Activated CD4-positive, alpha-beta T cell treated with anti-CD3 and anti-CD28 coated beads for 36 hours (primary cell): ENCODE results near the gene HOMER3. TPM values are rescaled to one million over a fixed set of nuclear protein-coding genes. Genes with fewer than 3 reads are reported as not detected.

Source experiments
- ATAC-seq: fragments of 200-7000 bp; cut with Tn5 transposase; one replicate; pipeline ENCODE4 v1.10.0; 2021; ENCODE audit warnings: mild to moderate bottlenecking, moderate library complexity
- CTCF ChIA-PET: fragments of 350-600 bp; sonication (Branson Sonifier 250); formaldehyde crosslinking; loops from one replicate; lab custom pipeline; 2021; ENCODE audit warnings: antibody characterized with exemption; lab: Charles Lee
- POLR2A ChIA-PET: fragments of 350-600 bp; sonication (Branson Sonifier 250); formaldehyde crosslinking; loops from one replicate; lab custom pipeline; 2021; ENCODE audit warnings: antibody characterized with exemption, inconsistent platforms; lab: Charles Lee
- DNase-seq: peaks from one replicate; pipeline ENCODE4 v3.0.0-alpha.2; 2020
- H3K27ac Mint-ChIP-seq: one replicate; pipeline ENCODE4 v1.8.0; 2021; ENCODE audit warnings: mixed read lengths
- H3K27me3 Mint-ChIP-seq: one replicate; pipeline ENCODE4 v1.8.0; 2021; ENCODE audit warnings: mixed read lengths
- H3K36me3 Mint-ChIP-seq: one replicate; pipeline ENCODE4 v1.8.0; 2021; ENCODE audit warnings: low read depth, mixed read lengths
- H3K4me1 Mint-ChIP-seq: one replicate; pipeline ENCODE4 v1.8.0; 2021; ENCODE audit warnings: mixed read lengths
- H3K4me3 Mint-ChIP-seq: one replicate; pipeline ENCODE4 v1.8.0; 2021; ENCODE audit warnings: mild to moderate bottlenecking, moderate library complexity, mixed read lengths
- H3K9me3 Mint-ChIP-seq: one replicate; pipeline ENCODE4 v1.8.0; 2021; ENCODE audit warnings: low read depth, mixed read lengths
- intact Hi-C, 2 experiments: fragments of 100-400 bp; cut with DNase I in 1 of 2; cut with micrococcal nuclease in 1 of 2; formaldehyde crosslinking; loops; one replicate each; pipeline versions ENCODE4 v1.14.2 to v1.15.1; 2022 to 2024; cut with DNase I, micrococcal nuclease
- total RNA-seq, 2 experiments: library from RNA; stranded (reverse); gene quantifications; one replicate each; pipeline ENCODE4 v1.2.3, GENCODE V29; 2021

The HOMER3 gene
- total RNA-seq, 2 experiments from 2014 or later, result 0.46 to 0.62 TPM

DNA sequence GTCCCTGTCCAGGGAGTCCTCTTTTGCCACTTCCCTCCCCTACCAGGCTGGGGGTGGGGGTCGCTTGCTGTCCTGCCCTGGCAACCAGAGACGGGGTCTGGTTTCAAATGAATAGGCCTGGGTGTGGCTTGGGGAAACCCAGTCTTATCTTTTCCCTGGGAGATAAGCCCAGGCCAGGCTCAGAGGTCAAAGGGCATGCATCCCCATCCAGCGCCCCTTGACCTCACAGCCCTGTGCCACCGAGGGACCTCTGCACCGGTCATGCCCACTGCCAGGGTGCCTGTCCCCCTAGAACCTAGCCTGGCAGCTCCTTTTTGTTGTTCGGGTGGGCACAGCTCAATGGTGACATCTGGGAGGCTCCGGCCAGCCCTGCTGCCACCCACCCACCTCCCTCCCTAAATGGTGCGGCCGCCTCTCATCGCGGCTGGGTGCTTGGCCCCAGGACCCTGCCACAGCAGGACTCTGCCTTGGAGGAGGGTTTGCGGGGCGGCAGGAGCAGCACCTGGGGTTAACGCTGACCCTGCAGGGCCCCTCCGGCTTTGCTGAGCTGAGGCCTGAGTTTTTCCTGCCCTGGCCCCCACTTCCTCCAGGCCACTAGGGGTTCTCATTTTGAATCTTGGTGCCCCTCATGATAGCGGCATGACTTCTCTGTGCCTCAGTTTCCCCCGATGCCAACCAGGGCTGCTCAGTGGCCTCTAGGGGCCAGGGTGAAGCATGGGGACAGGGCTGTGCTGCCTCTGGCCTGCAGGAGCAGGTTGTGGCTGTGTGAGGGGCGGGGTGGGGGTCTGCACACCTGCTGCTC lies 42.2 kb downstream of the HOMER3 start:
- ChIA-PET POLR2A (no interaction called here), CTCF (interaction anchor here (1.2 kb wide), 1 partner anchor 21 kb away, joined by 3 read pairs; the partner anchor contains the start of genes COPE and DDX49)
- Mint-ChIP-seq H3K9me3 (no peaks in the 10 kb centered on the region), H3K4me1 (peaks cover 4% of the 10 kb centered on the region), H3K36me3 (peaks cover 14% of the 10 kb centered on the region), H3K4me3 (no peak overlapping the region), H3K27ac (no peak overlapping the region), H3K27me3 (peaks cover 21% of the 10 kb centered on the region)
- intact Hi-C loops, result no loop called here
- no peak for ATAC-seq
- DNase-seq, result no peak

DNA sequence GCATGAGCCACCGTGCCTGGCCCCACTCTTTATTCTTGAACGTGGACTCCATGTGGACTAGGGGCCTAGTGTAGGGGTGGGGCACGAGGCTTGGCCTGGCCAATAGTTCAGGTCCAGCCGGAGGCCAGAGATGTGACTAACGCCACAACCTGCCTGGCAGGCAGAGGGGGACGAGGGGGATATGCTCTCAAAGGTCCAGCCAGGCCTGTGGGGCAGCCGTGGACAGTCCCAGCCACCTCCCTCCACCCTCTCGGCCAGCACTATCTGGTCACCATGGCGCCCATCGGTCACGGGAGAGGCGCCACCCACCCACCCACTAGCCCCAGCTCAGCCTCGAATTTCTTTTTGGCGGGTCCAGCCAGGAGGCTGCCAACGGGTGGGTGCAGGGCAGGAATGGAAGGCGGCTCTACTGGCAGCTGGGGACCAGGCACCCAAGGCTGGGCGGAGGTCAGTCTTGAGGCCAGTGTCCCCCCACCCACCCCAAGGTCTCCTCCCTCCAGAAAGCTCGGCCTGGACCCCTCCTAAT lies 42.9 kb downstream of the HOMER3 start:
- H3K4me3 Mint-ChIP-seq, result no peak overlapping the region
- ChIA-PET CTCF (interaction anchor here (1.2 kb wide), 1 partner anchor 21 kb away, joined by 3 read pairs; the partner anchor contains the start of genes COPE and DDX49), POLR2A (no interaction called here)
- peaks cover 11% of the 10 kb centered on the region for H3K36me3 Mint-ChIP-seq
- DNase-seq (no peak), ATAC-seq (no peak)
- no peaks in the 10 kb centered on the region for H3K9me3 Mint-ChIP-seq
- H3K27me3 Mint-ChIP-seq, result peaks cover 25% of the 10 kb centered on the region
- H3K4me1 Mint-ChIP-seq, result peaks cover 4% of the 10 kb centered on the region
- no peak overlapping the region for H3K27ac Mint-ChIP-seq
- intact Hi-C loops, result no loop called here

DNA sequence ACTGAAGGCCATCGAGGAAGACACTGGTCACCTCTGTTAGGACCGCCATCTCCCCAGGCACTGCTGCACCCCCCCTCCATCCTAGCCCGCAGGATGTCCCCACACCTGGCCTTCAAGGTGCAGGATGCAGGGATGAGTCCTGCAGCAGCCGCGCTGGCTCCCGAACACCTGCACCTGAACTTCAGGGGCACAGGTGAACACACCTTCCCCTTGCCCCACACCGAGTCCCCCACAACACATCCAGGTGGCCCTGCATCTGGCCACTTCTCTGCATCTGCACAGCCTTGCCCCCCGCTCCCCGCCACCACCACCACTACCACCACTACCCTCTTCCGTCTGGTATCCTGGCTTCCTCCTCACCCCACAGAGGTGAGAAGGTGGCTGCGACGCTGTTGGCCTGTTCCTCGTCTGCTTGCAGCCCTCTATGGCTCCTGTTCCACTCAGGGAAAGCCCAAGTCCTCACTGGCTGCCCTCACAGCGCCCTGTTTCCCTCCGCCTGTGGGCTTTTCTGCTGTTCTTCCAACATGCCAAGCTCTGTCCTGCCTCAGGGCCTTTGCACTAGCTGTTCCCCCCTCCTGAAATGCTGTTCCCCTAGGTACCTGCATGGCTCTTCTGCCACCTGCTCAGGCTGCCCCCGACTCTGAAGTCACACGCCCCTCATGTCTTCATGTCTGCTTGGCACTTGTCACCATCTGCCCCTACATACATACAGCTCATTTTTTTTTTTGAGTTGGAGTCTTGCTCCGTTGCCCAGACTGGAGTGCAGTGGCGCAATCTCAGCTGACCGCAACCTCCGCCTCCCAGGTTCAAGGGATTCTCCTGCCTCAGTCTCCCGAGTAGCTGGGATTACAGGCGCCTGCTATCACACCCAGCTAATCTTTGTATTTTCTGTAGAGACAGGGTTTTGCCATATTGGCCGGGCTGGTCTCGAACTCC lies 43.7 kb downstream of the HOMER3 start:
- ATAC-seq (no peak), DNase-seq (no peak)
- Mint-ChIP-seq H3K9me3 (no peaks in the 10 kb centered on the region), H3K4me3 (no peak overlapping the region), H3K36me3 (peaks cover 11% of the 10 kb centered on the region), H3K4me1 (peaks cover 4% of the 10 kb centered on the region), H3K27ac (no peak overlapping the region), H3K27me3 (peaks cover 25% of the 10 kb centered on the region)
- intact Hi-C loops, result no loop called here
- POLR2A ChIA-PET, result no interaction called here
- CTCF ChIA-PET, result no interaction called here

DNA sequence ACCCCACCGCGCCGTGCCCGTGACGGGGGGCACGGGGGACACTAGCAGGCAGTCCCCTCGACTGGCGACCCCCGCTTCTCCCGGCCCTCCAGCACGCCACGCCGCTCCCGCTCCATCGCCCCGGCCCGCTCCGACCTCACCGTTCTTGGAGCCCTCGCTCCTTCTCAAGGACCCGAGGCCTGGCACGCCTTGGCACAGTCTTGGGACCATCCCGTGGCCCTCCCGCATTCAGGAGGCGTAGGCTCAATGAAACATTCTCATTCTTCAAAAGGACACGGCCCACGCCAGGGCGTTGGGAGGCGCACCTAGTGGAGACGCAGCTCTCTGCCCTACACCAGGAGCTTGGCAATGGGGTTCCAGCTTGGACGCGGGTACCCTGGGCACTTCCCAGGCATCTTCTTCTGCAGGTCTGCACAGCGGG lies 44.6 kb downstream of the HOMER3 start:
- no peaks in the 10 kb centered on the region for H3K9me3 Mint-ChIP-seq
- H3K4me3 Mint-ChIP-seq, result peak overlapping the region; percentile 35
- peak; percentile 26 for DNase-seq
- CTCF ChIA-PET, result no interaction called here
- peaks cover 4% of the 10 kb centered on the region for H3K4me1 Mint-ChIP-seq
- no peak overlapping the region for H3K27ac Mint-ChIP-seq
- H3K27me3 Mint-ChIP-seq, result peaks cover 25% of the 10 kb centered on the region
- no peak for ATAC-seq
- POLR2A ChIA-PET, result no interaction called here
- H3K36me3 Mint-ChIP-seq, result peaks cover 8% of the 10 kb centered on the region
- intact Hi-C loops, result no loop called here

DNA sequence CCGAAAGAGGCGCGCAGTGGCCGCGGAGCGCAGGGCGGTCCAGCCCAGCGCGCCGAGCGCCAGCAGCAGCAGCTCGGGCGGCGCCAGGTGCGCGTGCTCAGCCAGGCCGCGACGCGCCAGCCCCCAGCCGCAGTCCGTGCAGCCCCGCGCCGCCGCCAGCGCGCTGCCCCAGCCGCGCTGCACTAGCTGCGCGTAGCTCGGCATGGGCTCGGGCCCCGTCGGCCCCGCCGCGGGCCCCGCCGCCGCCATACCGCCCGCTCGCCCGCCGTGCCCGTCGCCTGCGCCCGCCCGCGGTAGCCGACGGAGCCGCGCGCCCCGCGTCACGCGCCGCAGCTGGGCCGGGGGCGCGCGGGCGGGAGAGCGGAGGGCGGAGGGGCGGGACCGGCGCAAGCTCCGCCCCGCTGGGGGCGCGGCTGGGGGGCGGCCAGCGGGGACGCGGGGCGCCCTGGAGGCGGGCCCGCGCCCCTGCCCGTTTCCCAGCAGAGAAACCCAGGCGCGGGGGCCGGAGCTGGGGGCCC lies 45.1 kb downstream of the HOMER3 start, which contains the start of gene CERS1:
CERS1 (minus strand) TSS at position 335 of the 518 bp plus-strand sequence; CDS start at position 249, 86 bp downstream.
- ATAC-seq (peak; percentile 40), DNase-seq (no peak)
- intact Hi-C loops, result no loop called here
- H3K36me3 Mint-ChIP-seq, result peaks cover 3% of the 10 kb centered on the region
- CTCF ChIA-PET, result interaction anchor here (0.6 to 0.7 kb wide), 2 partner anchors 23 to 421 kb away, joined by 3 read pairs; partner anchors contain the start of genes COPE and DDX49
- no peaks in the 10 kb centered on the region for H3K9me3 Mint-ChIP-seq
- peak within 1 kb of the TSS; percentile 35 for H3K4me3 Mint-ChIP-seq
- no peak within 1 kb of the TSS for H3K27ac Mint-ChIP-seq
- H3K27me3 Mint-ChIP-seq, result peaks cover 25% of the 10 kb centered on the region
- peaks cover 4% of the 10 kb centered on the region for H3K4me1 Mint-ChIP-seq
- POLR2A ChIA-PET, result interaction anchor here (0.5 kb wide), 1 partner anchor 308 kb away, joined by 3 read pairs; no protein-coding TSS in a partner anchor

DNA sequence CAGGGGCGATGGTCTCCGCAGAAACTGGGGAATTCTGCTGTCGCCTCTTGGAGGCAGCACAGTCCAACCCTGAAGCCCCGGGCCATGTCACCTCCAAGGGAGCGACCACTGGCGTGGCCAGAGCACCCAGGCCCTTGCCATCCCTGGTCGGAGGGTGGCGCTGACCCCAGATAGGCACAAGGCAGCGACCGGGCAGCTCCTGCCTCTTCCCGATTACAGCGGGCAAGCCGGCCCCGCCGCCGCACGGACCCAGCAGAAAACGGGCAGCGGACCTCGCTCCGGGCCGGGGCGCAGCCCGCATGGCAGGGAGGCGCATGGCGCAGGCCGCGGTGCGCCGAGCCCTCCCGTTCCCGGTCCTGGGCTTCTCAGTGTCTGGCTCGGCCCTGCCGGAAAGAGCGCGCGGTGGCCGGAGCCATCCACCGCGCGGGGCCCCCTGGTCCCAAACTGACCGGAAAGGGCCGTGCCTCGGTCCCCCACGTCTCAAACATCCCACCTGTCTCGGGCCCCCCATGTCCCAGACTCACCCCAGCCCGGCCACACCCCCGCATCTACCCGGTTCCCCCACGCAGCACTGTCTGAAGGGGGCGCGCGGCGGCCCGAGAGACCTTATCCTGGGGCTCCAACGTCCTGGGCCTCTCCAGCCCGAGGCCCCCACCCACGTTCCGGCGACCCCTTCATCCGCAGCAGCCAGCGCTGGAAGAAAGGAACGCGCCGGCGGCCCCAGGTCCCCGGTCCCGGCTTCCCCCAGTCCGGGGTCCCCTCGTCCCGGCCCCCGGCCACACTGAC lies 45.8 kb downstream of the HOMER3 start:
- Mint-ChIP-seq H3K27ac (no peak overlapping the region), H3K36me3 (peaks cover 3% of the 10 kb centered on the region), H3K27me3 (peaks cover 25% of the 10 kb centered on the region), H3K4me1 (peaks cover 4% of the 10 kb centered on the region), H3K4me3 (peak overlapping the region; percentile 35), H3K9me3 (no peaks in the 10 kb centered on the region)
- intact Hi-C loops, result no loop called here
- CTCF ChIA-PET, result interaction anchor here (0.6 to 0.7 kb wide), 2 partner anchors 24 to 421 kb away, joined by 3 read pairs; partner anchors contain the start of genes COPE and DDX49
- no peak for ATAC-seq
- POLR2A ChIA-PET, result no interaction called here
- DNase-seq, result no peak

DNA sequence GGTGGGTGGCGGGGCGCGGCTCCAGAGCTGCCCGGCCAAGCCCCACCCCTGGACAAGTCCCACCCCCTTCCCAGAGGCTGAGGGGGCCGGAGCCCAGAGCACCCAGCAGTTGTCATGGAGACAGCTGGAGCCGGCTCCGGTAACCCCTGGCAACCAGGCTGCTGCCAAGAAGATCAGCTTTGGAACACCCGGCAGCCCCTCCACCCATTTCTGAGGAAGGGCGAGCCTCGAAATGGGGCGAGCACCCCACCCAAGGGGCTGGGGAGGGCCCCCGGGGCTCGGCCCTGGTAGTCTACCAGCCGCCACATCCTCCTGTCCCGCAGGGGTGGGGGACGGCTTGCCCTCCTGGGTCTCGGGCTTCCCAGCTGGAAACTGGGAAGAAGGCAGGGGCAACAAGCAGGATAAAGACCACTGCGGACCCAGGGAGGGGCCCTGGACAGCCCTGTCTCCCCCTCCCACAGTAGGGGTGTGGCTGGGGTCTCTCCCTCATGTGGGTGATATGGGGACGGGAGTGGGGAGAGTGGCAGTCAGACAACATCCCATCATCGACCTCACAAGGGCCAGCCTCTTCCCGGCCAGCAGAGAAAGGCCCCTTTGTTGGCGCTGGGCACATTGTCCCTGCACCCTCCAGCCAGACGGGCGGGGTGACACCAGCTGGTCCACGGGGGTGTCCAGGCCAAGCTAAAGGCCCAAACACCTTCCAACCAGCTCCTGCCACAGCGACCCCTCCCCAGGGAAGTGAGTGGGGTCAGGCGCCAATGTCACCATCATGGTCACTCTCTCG lies 46.6 kb downstream of the HOMER3 start:
- DNase-seq (no peak), ATAC-seq (no peak)
- peaks cover 4% of the 10 kb centered on the region for H3K4me1 Mint-ChIP-seq
- no peaks in the 10 kb centered on the region for H3K9me3 Mint-ChIP-seq
- no peak overlapping the region for H3K27ac Mint-ChIP-seq
- no peaks in the 10 kb centered on the region for H3K36me3 Mint-ChIP-seq
- H3K4me3 Mint-ChIP-seq, result no peak overlapping the region
- ChIA-PET POLR2A (interaction anchor here (0.6 kb wide), 1 partner anchor 23 kb away, joined by 6 read pairs; no protein-coding TSS in a partner anchor), CTCF (no interaction called here)
- intact Hi-C loops, result no loop called here
- peaks cover 25% of the 10 kb centered on the region for H3K27me3 Mint-ChIP-seq

DNA sequence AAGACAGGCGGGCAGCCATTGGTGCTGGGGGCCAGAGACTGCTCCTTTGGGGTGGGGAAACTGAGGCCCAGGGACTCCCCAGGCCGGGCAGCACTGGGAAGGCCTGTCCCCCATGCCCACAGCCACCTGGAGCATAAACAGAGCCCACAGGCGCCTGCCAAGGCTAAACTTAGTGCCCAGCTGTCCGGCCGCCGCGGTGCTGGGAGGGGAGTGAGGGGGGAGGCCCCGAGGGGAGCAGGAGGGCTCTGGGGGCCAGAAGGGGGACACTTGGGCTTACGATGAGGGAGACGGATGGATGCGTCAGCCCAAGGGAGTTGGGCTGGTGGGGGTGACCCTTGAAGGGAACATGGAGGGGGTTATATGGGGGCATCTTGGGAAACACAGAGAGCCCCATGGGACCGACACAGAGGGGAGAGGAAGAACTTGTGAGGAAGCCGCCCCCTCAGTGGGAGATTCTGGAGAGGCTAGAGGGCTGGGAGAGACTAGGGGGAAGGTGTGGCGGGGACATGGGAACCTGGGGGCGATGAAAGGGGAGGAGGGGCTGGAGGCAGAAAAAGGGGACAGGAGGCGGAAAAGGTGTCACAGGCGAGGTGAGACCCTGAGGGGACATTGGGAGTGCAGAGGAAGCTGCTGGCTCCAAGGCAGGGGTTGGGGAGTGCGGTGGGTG lies 47.3 kb downstream of the HOMER3 start:
- ChIA-PET CTCF (no interaction called here), POLR2A (interaction anchor here (0.6 kb wide), 1 partner anchor 24 kb away, joined by 6 read pairs; no protein-coding TSS in a partner anchor)
- DNase-seq (no peak), ATAC-seq (no peak)
- Mint-ChIP-seq H3K4me1 (peaks cover 4% of the 10 kb centered on the region), H3K27me3 (peaks cover 25% of the 10 kb centered on the region), H3K27ac (no peak overlapping the region), H3K9me3 (no peaks in the 10 kb centered on the region), H3K36me3 (no peaks in the 10 kb centered on the region), H3K4me3 (no peak overlapping the region)
- intact Hi-C loops, result no loop called here

DNA sequence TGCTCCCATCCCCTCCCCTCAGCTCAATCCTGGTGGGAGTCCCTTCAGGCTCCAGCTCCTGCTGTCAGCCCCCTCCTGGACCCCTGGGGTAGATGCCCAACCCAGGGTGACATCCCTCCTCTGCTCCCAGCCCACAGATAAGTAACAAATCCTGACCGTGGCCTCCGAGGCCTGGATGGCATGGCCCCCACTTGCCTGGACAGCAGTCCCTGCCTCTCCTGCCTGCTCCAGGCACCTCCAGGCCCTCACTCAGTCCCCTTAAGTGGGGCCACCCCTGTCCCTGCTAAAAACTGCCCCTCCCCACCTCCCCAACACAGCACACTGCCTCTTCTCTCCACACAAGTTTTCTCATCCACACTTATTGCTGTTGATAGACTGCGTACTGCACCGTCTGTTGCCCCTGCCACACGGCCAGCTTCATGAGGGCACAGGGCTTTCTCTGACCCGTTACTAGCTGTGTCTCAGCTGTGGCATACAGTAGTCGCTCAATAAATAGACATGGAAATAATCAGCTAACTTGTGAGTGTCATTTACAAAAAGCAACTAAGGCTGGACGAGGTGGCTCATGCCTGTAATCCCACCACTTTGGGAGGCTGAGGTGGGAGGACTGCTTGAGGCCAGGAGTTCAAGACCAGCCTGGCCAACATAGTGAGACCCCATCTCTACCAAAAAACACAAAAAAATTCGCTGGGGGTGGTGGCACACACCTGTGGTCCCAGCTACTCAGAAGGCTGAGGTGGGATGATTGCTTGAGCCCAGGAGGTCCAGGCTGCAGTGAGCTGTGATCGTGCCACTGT lies 50.9 kb downstream of the HOMER3 start:
- ChIA-PET POLR2A (no interaction called here), CTCF (interaction anchor here (0.5 kb wide), 1 partner anchor 626 kb away, joined by 3 read pairs; no protein-coding TSS in a partner anchor)
- H3K4me3 Mint-ChIP-seq, result no peak overlapping the region
- H3K27ac Mint-ChIP-seq, result no peak overlapping the region
- no peaks in the 10 kb centered on the region for H3K4me1 Mint-ChIP-seq
- H3K27me3 Mint-ChIP-seq, result peaks cover 12% of the 10 kb centered on the region
- DNase-seq (no peak), ATAC-seq (no peak)
- no peaks in the 10 kb centered on the region for H3K36me3 Mint-ChIP-seq
- H3K9me3 Mint-ChIP-seq, result no peaks in the 10 kb centered on the region
- intact Hi-C loops, result no loop called here
